Endothelial cell of umbilical vein (primary cell): ENCODE data around the gene TNFSF9. TPM values are rescaled to one million over a fixed set of nuclear protein-coding genes. Genes with fewer than 3 reads are reported as not detected.
"Not testable (repeated sequence)": the region's sequence is repeated elsewhere in the genome, so short reads cannot be mapped to it uniquely, and the experiment has no call there.

ENCODE experiments used
- BruUV-seq: library from RNA; stranded (reverse); fragments of 400-500 nt; replicated peaks from 2 replicates; lab custom pipeline; 2021; lab: Mats Ljungman, UMichigan
- CTCF ChIA-PET: fragments of 300-600, 350-600 bp; sonication (Branson Sonifier 250); formaldehyde crosslinking; loops from one replicate; lab custom pipeline; 2021; ENCODE audit warnings: antibody characterized with exemption, inconsistent platforms; lab: Charles Lee
- POLR2A ChIA-PET: fragments of 300-600, 350-600 bp; sonication (Branson Sonifier 250); formaldehyde crosslinking; loops from one replicate; lab custom pipeline; 2021; ENCODE audit warnings: antibody characterized with exemption, inconsistent platforms; lab: Charles Lee
- DNase-seq: peaks from one replicate; pipeline ENCODE4 v3.0.0-alpha.2; 2011; ENCODE audit warnings: low read depth, low spot score
- FAIRE-seq: peaks from 2 replicates; lab custom pipeline; 2011; peaks lifted over from hg19 to GRCh38; lab: Jason Lieb, UNC
- H2AFZ ChIP-seq: 2 replicates; pipeline ENCODE4 v1.6.0; 2012; ENCODE audit warnings: low read depth, low read length, control low read depth, inconsistent platforms
- H3K27ac ChIP-seq: 2 replicates; pipeline ENCODE4 v1.5.1; 2011; ENCODE audit warnings: low read depth, mild to moderate bottlenecking, control low read depth, low read length, moderate library complexity; ENCODE audit not compliant: insufficient read depth
- H3K27me3 ChIP-seq, 2 experiments: 2 replicates each; pipeline versions ENCODE4 v1.6.0 to v1.6.1; 2011; ENCODE audit warnings: low read length in 2 of 2, mixed read lengths in 1 of 2; ENCODE audit not compliant: control insufficient read depth in 2 of 2, insufficient read depth in 2 of 2
- H3K36me3 ChIP-seq, 2 experiments: 2 replicates in 1 of 2; 3 replicates in 1 of 2; pipeline ENCODE4 v1.5.1; 2011; ENCODE audit warnings: low read length in 2 of 2, mild to moderate bottlenecking in 1 of 2, moderate library complexity in 1 of 2; ENCODE audit not compliant: control insufficient read depth in 2 of 2, insufficient read depth in 2 of 2; ENCODE audit errors: extremely low read depth in 1 of 2
- H3K4me1 ChIP-seq: 3 replicates; pipeline ENCODE4 v1.5.1; 2011; ENCODE audit warnings: mild to moderate bottlenecking, low read length; ENCODE audit not compliant: control insufficient read depth, insufficient read depth; ENCODE audit errors: extremely low read depth
- H3K4me2 ChIP-seq: 2 replicates; pipeline ENCODE4 v1.6.1; 2011; ENCODE audit warnings: low read length, control low read depth, mixed read lengths; ENCODE audit not compliant: insufficient read depth
- H3K4me3 ChIP-seq, 3 experiments: fragments of 200-600 bp in 1 of 3; sonication (generic), shearing (Covaris generic) in 1 of 3; replicated peaks in 1 of 3; 2 replicates each; pipeline ENCODE4 v1.5.1; 2011 to 2016; ENCODE audit warnings: control low read depth in 3 of 3, low read length in 3 of 3, mild to moderate bottlenecking in 2 of 3, inconsistent platforms in 1 of 3, low read depth in 1 of 3, moderate library complexity in 1 of 3; ENCODE audit not compliant: insufficient read depth in 1 of 3
- H3K79me2 ChIP-seq: 2 replicates; pipeline ENCODE4 v1.6.0; 2012; ENCODE audit warnings: low read length, inconsistent platforms; ENCODE audit not compliant: control insufficient read depth, insufficient read depth
- H3K9ac ChIP-seq: replicated peaks from 2 replicates; pipeline ENCODE3; 2011; ENCODE audit warnings: low read length, control low read depth; ENCODE audit not compliant: insufficient read depth; ENCODE audit errors: extremely low read depth
- H3K9me1 ChIP-seq: replicated peaks from 3 replicates; pipeline ENCODE4 v1.6.0; 2011; ENCODE audit warnings: mild to moderate bottlenecking, low read length; ENCODE audit not compliant: control insufficient read depth, insufficient read depth; ENCODE audit errors: extremely low read depth
- H3K9me3 ChIP-seq: replicated peaks from 2 replicates; pipeline ENCODE4 v1.5.1; 2012; ENCODE audit warnings: low read length, inconsistent platforms; ENCODE audit not compliant: control insufficient read depth, insufficient read depth
- H4K20me1 ChIP-seq: replicated peaks from 2 replicates; pipeline ENCODE3; 2011; ENCODE audit warnings: mild to moderate bottlenecking, low read length; ENCODE audit not compliant: control insufficient read depth, insufficient read depth; ENCODE audit errors: extremely low read depth
- EZH2 ChIP-seq: IDR thresholded peaks from 2 replicates; pipeline ENCODE4 v1.6.1; 2012; ENCODE audit warnings: borderline replicate concordance, low read depth, mild to moderate bottlenecking, moderate library complexity, low read length, inconsistent platforms; ENCODE audit not compliant: severe bottlenecking
- FOS ChIP-seq: IDR thresholded peaks from 2 replicates; pipeline ENCODE4 v1.6.1; 2011; ENCODE audit warnings: mild to moderate bottlenecking, low read length, moderate library complexity, borderline replicate concordance; ENCODE audit not compliant: insufficient read depth
- GATA2 ChIP-seq: IDR thresholded peaks from 2 replicates; pipeline ENCODE4 v1.7.0; 2011; ENCODE audit warnings: low read depth, mild to moderate bottlenecking, moderate library complexity, mixed read lengths, low read length; ENCODE audit not compliant: insufficient read length, insufficient read depth
- JUN ChIP-seq: IDR thresholded peaks from 2 replicates; pipeline ENCODE4 v1.6.1; 2011; ENCODE audit warnings: borderline replicate concordance, low read depth; ENCODE audit not compliant: insufficient read length, insufficient read depth
- MYC ChIP-seq: IDR thresholded peaks from one replicate; pipeline ENCODE4 v1.6.1; 2011; ENCODE audit warnings: mild to moderate bottlenecking, low read depth, low read length
- POLR2A ChIP-seq: IDR thresholded peaks from 2 replicates; pipeline ENCODE4 v1.6.1; 2012; ENCODE audit warnings: low read depth, mild to moderate bottlenecking, control low read depth, low read length
- POLR2AphosphoS5 ChIP-seq: IDR thresholded peaks from 2 replicates; pipeline ENCODE4 v1.6.1; 2012; ENCODE audit warnings: low read depth, mild to moderate bottlenecking, control low read depth, low read length, moderate library complexity; ENCODE audit not compliant: insufficient read depth
- dilution Hi-C: fragments of 300-500 bp; cut with MboI; formaldehyde crosslinking; loops from one replicate; pipeline ENCODE4 v1.15.0; 2019; ENCODE audit warnings: low sequenced_read_pairs; ENCODE audit not compliant: extremely low pct_ligation_motif_present
- intact Hi-C: fragments of 100-400 bp; cut with micrococcal nuclease; formaldehyde crosslinking; loops from one replicate; pipeline ENCODE4 v1.10.0; 2022
- polyA plus RNA-seq, 4 experiments: library from polyadenylated mRNA; depleted of rRNA in 3 of 4; stranded (reverse) in 3 of 4; unstranded in 1 of 4; fragments of >200 nt; gene quantifications; 2 replicates each; pipeline versions ENCODE4 v1.2.1 to v1.2.3, GENCODE V29; 2011 to 2012; ENCODE audit warnings: missing spikeins in 1 of 4
- total RNA-seq: library from RNA; stranded (reverse); gene quantifications from 2 replicates; pipeline ENCODE4 v1.2.3, GENCODE V29; 2021
- TF ChIP-seq, protein P1 (sequence below): IDR thresholded peaks from 2 replicates; pipeline ENCODE4 v1.6.1; 2011; ENCODE audit not compliant: insufficient read depth, insufficient read length
- TF ChIP-seq, protein P2 (sequence below), 2 donors: IDR thresholded peaks; 1 replicate in 1 of 2; 2 replicates in 1 of 2; pipeline ENCODE4 v1.5.1; 2011; ENCODE audit warnings: low read length in 2 of 2, mild to moderate bottlenecking in 2 of 2, moderate library complexity in 2 of 2, control low read depth in 1 of 2, inconsistent platforms in 1 of 2, low read depth in 1 of 2; ENCODE audit not compliant: insufficient read depth in 1 of 2; ENCODE audit errors: extremely low read depth in 1 of 2

The TNFSF9 gene
- total and polyA plus RNA-seq, 2 donors (not counting 3 experiments of a cell fraction or from before 2014, with no cell fraction given): 0.52 to 0.53 TPM

DNA sequence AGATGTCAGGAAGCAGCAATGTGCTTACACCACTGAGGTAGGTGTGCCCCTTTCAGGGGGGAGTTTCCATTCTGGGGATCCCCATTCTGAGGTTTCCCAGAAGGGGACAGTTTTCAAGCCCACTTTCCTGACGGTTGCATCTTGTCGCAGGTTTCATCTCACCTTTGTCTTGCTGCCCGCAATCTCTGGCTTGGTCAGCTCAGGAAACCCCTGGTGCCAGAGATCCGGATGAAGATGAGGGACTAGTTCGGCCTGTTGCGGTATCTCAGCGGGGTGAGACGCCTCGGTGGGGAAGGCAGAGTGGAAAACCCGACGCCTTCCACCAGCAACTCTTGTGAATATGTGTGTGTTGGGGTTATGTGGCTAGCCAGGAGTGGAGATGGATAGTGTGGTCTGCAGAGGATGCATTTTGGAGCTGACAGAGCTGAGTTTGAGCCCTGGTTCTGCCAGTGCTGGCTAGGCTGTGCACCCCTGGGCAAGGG, 13.1 kb downstream of the TNFSF9 start:
- H3K4me2 ChIP-seq: no peak overlapping the region
- no peak overlapping the region for H3K9ac ChIP-seq
- TF ChIP-seq, protein P1, sequence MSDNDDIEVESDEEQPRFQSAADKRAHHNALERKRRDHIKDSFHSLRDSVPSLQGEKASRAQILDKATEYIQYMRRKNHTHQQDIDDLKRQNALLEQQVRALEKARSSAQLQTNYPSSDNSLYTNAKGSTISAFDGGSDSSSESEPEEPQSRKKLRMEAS: no peak
- no peak for TF ChIP-seq FOS
- TF ChIP-seq JUN: no peak
- TF ChIP-seq MYC: no peak
- TF ChIP-seq POLR2A: no peak
- TF ChIP-seq, protein P2, sequence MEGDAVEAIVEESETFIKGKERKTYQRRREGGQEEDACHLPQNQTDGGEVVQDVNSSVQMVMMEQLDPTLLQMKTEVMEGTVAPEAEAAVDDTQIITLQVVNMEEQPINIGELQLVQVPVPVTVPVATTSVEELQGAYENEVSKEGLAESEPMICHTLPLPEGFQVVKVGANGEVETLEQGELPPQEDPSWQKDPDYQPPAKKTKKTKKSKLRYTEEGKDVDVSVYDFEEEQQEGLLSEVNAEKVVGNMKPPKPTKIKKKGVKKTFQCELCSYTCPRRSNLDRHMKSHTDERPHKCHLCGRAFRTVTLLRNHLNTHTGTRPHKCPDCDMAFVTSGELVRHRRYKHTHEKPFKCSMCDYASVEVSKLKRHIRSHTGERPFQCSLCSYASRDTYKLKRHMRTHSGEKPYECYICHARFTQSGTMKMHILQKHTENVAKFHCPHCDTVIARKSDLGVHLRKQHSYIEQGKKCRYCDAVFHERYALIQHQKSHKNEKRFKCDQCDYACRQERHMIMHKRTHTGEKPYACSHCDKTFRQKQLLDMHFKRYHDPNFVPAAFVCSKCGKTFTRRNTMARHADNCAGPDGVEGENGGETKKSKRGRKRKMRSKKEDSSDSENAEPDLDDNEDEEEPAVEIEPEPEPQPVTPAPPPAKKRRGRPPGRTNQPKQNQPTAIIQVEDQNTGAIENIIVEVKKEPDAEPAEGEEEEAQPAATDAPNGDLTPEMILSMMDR (IDR thresholded peaks at IDR 0.05; ENCODE audit: extremely low read depth in 1 of 2, insufficient read depth in 1 of 2, low read depth in 1 of 2, low read length in 2 of 2): no peak
- TF ChIP-seq GATA2: no peak
- TF ChIP-seq EZH2: no peak
- no peak for TF ChIP-seq POLR2AphosphoS5
- H2AFZ ChIP-seq: no peak overlapping the region
- no peak for FAIRE-seq
- POLR2A ChIA-PET: no interaction called here
- H3K4me3 ChIP-seq: no peak overlapping the region
- no peaks in the 10 kb centered on the region for H3K79me2 ChIP-seq
- DNase-seq: no peak
- no peaks in the 10 kb centered on the region for H3K27me3 ChIP-seq
- intact Hi-C loops: no loop called here
- H3K9me3 ChIP-seq: no peaks in the 10 kb centered on the region
- H3K36me3 ChIP-seq: no peaks in the 10 kb centered on the region
- dilution Hi-C loops: no loop called here
- BruUV-seq: no TSS peak
- H3K4me1 ChIP-seq: no peaks in the 10 kb centered on the region
- CTCF ChIA-PET: no interaction called here
- no peaks in the 10 kb centered on the region for H4K20me1 ChIP-seq
- no peaks in the 10 kb centered on the region for H3K9me1 ChIP-seq
- H3K27ac ChIP-seq: no peak overlapping the region

DNA sequence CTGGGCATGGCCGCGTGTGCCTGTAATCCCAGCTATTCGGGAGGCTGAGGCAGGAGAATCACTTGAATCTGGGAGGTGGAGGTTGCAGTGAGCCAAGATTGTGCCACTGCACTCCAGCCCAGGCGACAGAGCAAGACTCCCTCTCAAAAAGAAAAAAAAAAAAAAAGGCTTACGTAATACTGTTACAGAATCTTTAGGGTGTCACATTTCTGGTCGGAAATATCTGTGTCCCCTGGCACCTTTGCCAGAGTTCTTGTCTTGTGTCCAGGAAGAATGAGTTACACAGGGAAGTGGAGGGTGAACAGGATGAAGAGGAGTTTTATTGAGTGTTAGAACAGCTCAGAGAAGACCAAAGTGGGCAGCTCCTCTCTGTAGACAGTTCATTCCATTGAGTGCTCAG, 19.9 kb downstream of the TNFSF9 start:
- H3K36me3 ChIP-seq, dilution Hi-C loops, H4K20me1 ChIP-seq, DNase-seq, H3K9me3 ChIP-seq, H3K4me2 ChIP-seq, H3K4me3 ChIP-seq, H3K27me3 ChIP-seq, H2AFZ ChIP-seq, H3K79me2 ChIP-seq, H3K9ac ChIP-seq, H3K9me1 ChIP-seq, intact Hi-C loops, H3K4me1 ChIP-seq, POLR2A ChIA-PET, FAIRE-seq, H3K27ac ChIP-seq, BruUV-seq: not testable (repeated sequence)
- CTCF ChIA-PET: interaction anchor here (1.1 kb wide), 1 partner anchor 17 kb away, joined by 3 read pairs; no protein-coding TSS in a partner anchor
